SK-N-SH (cell line): ENCODE measurements around the gene WDR64. TPM values are rescaled to one million over a fixed set of nuclear protein-coding genes. Genes with fewer than 3 reads are reported as not detected.

Experiments used
- CTCF ChIA-PET: fragments of 300-600, 350-600 bp; formaldehyde crosslinking; extraction: SDS; loops from one replicate; lab custom pipeline; 2021; lab: Yijun Ruan, JAX
- POLR2A ChIA-PET: fragments of 350-600 bp; sonication (Branson Sonifier 250); formaldehyde crosslinking; extraction: SDS; loops from one replicate; lab custom pipeline; 2020; ENCODE audit warnings: antibody characterized with exemption, inconsistent platforms; lab: Yijun Ruan, JAX
- DNase-seq: peaks from one replicate; pipeline ENCODE4 v3.0.0; 2012
- H2AFZ ChIP-seq: fragments of 200-600 bp; sonication (generic); 2 replicates; pipeline ENCODE4 v1.8.1; 2016; ENCODE audit warnings: antibody characterized with exemption, mild to moderate bottlenecking, low read depth
- H3F3A ChIP-seq: fragments of 200-600 bp; sonication (generic); replicated peaks from 2 replicates; pipeline ENCODE3; 2016; ENCODE audit warnings: antibody characterized with exemption, mild to moderate bottlenecking; ENCODE audit not compliant: insufficient read depth
- H3K27ac ChIP-seq, 2 experiments: fragments of 200-500 bp in 1 of 2; fragments of 200-600 bp in 1 of 2; sonication (Bioruptor generic) in 1 of 2; sonication (generic), shearing (Covaris generic) in 1 of 2; 2 replicates each; pipeline versions ENCODE4 v1.5.1 to v1.6.1; 2014 to 2016; ENCODE audit warnings: low read depth in 2 of 2, inconsistent platforms in 1 of 2, low read length in 1 of 2, mild to moderate bottlenecking in 1 of 2, mixed read lengths in 1 of 2
- H3K27me3 ChIP-seq: fragments of 200-600 bp; sonication (generic), shearing (Covaris generic); 2 replicates; pipeline ENCODE4 v1.6.1; 2016; ENCODE audit warnings: mixed run types; ENCODE audit not compliant: insufficient read depth
- H3K36me3 ChIP-seq, 2 experiments: fragments of 200-500 bp in 1 of 2; fragments of 200-600 bp in 1 of 2; sonication (Bioruptor generic) in 1 of 2; sonication (generic) in 1 of 2; replicated peaks in 1 of 2; 2 replicates each; pipeline versions ENCODE3 to v1.5.1; 2014 to 2016; ENCODE audit warnings: low read length in 1 of 2, mild to moderate bottlenecking in 1 of 2; ENCODE audit not compliant: insufficient read depth in 2 of 2, control insufficient read depth in 1 of 2
- H3K4me1 ChIP-seq, 2 experiments: fragments of 200-500 bp in 1 of 2; fragments of 200-600 bp in 1 of 2; sonication (Bioruptor generic) in 1 of 2; sonication (generic), shearing (Covaris generic) in 1 of 2; 2 replicates each; pipeline versions ENCODE4 v1.5.1 to v1.6.1; 2014 to 2016; ENCODE audit warnings: low read depth in 1 of 2, low read length in 1 of 2, mixed run types in 1 of 2; ENCODE audit not compliant: insufficient read depth in 2 of 2, control insufficient read depth in 1 of 2
- H3K4me2 ChIP-seq: fragments of 200-600 bp; sonication (generic), shearing (Covaris generic); 2 replicates; pipeline ENCODE4 v1.6.1; 2017; ENCODE audit warnings: mixed run types
- H3K4me3 ChIP-seq, 2 experiments: fragments of 200-500 bp in 1 of 2; fragments of 200-600 bp in 1 of 2; sonication (Bioruptor generic) in 1 of 2; sonication (generic), shearing (Covaris generic) in 1 of 2; 2 replicates each; pipeline versions ENCODE4 v1.5.1 to v1.8.1; 2014 to 2016; ENCODE audit warnings: low read depth in 2 of 2, inconsistent platforms in 1 of 2, low read length in 1 of 2, mild to moderate bottlenecking in 1 of 2, mixed read lengths in 1 of 2, moderate library complexity in 1 of 2
- H3K79me2 ChIP-seq: fragments of 200-600 bp; sonication (generic); 2 replicates; pipeline ENCODE4 v1.8.1; 2017; ENCODE audit warnings: mild to moderate bottlenecking; ENCODE audit not compliant: insufficient read depth
- H3K9ac ChIP-seq: fragments of 200-600 bp; sonication (generic); 2 replicates; pipeline ENCODE4 v1.6.1; 2017; ENCODE audit warnings: mixed run types
- H3K9me2 ChIP-seq: fragments of 200-600 bp; sonication (generic); 2 replicates; pipeline ENCODE4 v1.6.1; 2017; ENCODE audit warnings: mixed run types
- H3K9me3 ChIP-seq: fragments of 200-600 bp; sonication (generic); 2 replicates; pipeline ENCODE4 v1.6.1; 2017; ENCODE audit warnings: mixed run types, mild to moderate bottlenecking, moderate library complexity
- H4K20me1 ChIP-seq: fragments of 200-600 bp; sonication (generic); 2 replicates; pipeline ENCODE4 v1.6.1; 2017; ENCODE audit warnings: mild to moderate bottlenecking, mixed run types; ENCODE audit not compliant: insufficient read depth
- EP300 ChIP-seq, 2 experiments: IDR thresholded peaks; 2 replicates each; pipeline versions ENCODE4 v1.4.0 to v1.6.1; 2012; ENCODE audit warnings: borderline replicate concordance in 1 of 2, low read depth in 1 of 2, low read length in 1 of 2
- EZH2phosphoT487 ChIP-seq: fragments of 200-600 bp; sonication (generic); IDR thresholded peaks from 2 replicates; pipeline ENCODE4 v1.6.1; 2017; ENCODE audit warnings: low read depth, mixed run types, mild to moderate bottlenecking, antibody characterized with exemption, moderate library complexity, borderline replicate concordance
- FOXM1 ChIP-seq: IDR thresholded peaks from 2 replicates; pipeline ENCODE4 v1.4.0; 2012; ENCODE audit warnings: low read depth, mild to moderate bottlenecking
- GABPA ChIP-seq: IDR thresholded peaks from 2 replicates; pipeline ENCODE4 v1.4.0; 2012; ENCODE audit warnings: low read depth, mild to moderate bottlenecking
- JUND ChIP-seq: IDR thresholded peaks from 2 replicates; pipeline ENCODE4 v1.4.0; 2012
- MEF2A ChIP-seq: IDR thresholded peaks from 2 replicates; pipeline ENCODE4 v1.4.0; 2012; ENCODE audit warnings: low read depth, borderline replicate concordance
- NFIC ChIP-seq: IDR thresholded peaks from 2 replicates; pipeline ENCODE4 v1.4.0; 2012; ENCODE audit warnings: borderline replicate concordance
- POLR2AphosphoS5 ChIP-seq: IDR thresholded peaks from 2 replicates; pipeline ENCODE4 v1.6.1; 2012; ENCODE audit warnings: low read depth, low read length
- RAD21 ChIP-seq: IDR thresholded peaks from 2 replicates; pipeline ENCODE4 v1.6.1; 2012; ENCODE audit warnings: mild to moderate bottlenecking, low read length
- RCOR1 ChIP-seq: fragments of 150-350 bp; IDR thresholded peaks from 2 replicates; pipeline ENCODE4 v1.6.1; 2017; ENCODE audit warnings: antibody characterized with exemption, low read length
- RXRA ChIP-seq: IDR thresholded peaks from 2 replicates; pipeline ENCODE4 v1.4.0; 2012; ENCODE audit warnings: low read depth, mild to moderate bottlenecking, borderline replicate concordance
- TCF12 ChIP-seq: IDR thresholded peaks from 2 replicates; pipeline ENCODE4 v1.4.0; 2012
- WGBS: methylation state at CpG from one replicate; pipeline ENCODE4 v1.1.6; 2017; ENCODE audit warnings: low lambda C conversion rate; 5-methylcytosine and 5-hydroxymethylcytosine counted together
- polyA plus RNA-seq, 3 experiments: library from polyadenylated mRNA; depleted of rRNA; stranded (reverse); fragments of >200 nt; gene quantifications; 2 replicates each; pipeline ENCODE4 v1.2.3, GENCODE V29; 2012
- TF ChIP-seq, protein P1 (sequence below): IDR thresholded peaks from 2 replicates; pipeline ENCODE4; 2012
- TF ChIP-seq, protein P2 (sequence below): IDR thresholded peaks from 2 replicates; pipeline ENCODE4 v1.6.1; 2012; ENCODE audit warnings: mild to moderate bottlenecking, low read depth, low read length, moderate library complexity
- TF ChIP-seq, protein P3 (sequence below): IDR thresholded peaks from 2 replicates; pipeline ENCODE4 v1.4.0; 2012; ENCODE audit warnings: low read depth, borderline replicate concordance

Gene WDR64
- polyA plus RNA-seq, 1 of the 3 experiments (the other 2 are of a cell fraction) = not detected

DNA sequence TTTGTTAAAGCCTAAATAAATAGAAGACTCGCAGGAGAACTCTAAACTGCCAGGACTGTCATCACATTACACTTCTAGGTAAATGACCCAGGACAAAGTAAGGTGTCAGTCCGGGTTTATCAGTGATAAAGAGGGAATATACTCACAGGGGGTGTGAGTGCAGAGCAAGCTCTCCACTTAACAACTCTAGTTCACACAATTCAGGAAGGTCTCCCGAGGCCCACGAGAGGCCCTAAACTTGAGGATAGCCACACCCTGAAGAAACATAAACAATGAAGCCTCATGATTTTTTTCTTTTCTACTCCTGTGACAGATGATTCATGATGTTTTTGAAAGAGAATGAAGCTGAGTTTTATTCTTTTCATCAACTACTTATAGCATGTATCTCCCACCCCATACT, 130.3 kb downstream of the WDR64 start:
- CTCF ChIA-PET = interaction anchor here (1.6 kb wide), 1 partner anchor 9 kb away, joined by 4 read pairs; no protein-coding TSS in a partner anchor
- no peak overlapping the region for H3K4me2 ChIP-seq
- POLR2A ChIA-PET = no interaction called here

More for the DNA sequence above, 130.3 kb downstream of the WDR64 start:
- H2AFZ ChIP-seq = no peak overlapping the region
- H3K9me2 ChIP-seq = no peaks in the 10 kb centered on the region
- H3K9ac ChIP-seq = no peak overlapping the region
- no peaks in the 10 kb centered on the region for H3K36me3 ChIP-seq
- no peak overlapping the region for H3K4me3 ChIP-seq
- no peak for DNase-seq
- no peaks in the 10 kb centered on the region for H3K9me3 ChIP-seq
- TF ChIP-seq TCF12 (no peak), MEF2A (no peak), EZH2phosphoT487 (no peak), NFIC (no peak), RXRA (no peak), EP300 (IDR thresholded peaks at IDR 0.05; ENCODE audit: borderline replicate concordance in 1 of 2, low read depth in 1 of 2, low read length in 1 of 2) (no peak), FOXM1 (no peak), POLR2AphosphoS5 (no peak), GABPA (no peak), RAD21 (no peak), RCOR1 (no peak), JUND (no peak)
- TF ChIP-seq, protein P1, sequence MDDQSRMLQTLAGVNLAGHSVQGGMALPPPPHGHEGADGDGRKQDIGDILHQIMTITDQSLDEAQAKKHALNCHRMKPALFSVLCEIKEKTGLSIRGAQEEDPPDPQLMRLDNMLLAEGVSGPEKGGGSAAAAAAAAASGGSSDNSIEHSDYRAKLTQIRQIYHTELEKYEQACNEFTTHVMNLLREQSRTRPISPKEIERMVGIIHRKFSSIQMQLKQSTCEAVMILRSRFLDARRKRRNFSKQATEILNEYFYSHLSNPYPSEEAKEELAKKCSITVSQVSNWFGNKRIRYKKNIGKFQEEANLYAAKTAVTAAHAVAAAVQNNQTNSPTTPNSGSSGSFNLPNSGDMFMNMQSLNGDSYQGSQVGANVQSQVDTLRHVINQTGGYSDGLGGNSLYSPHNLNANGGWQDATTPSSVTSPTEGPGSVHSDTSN = no peak
- TF ChIP-seq, protein P2, sequence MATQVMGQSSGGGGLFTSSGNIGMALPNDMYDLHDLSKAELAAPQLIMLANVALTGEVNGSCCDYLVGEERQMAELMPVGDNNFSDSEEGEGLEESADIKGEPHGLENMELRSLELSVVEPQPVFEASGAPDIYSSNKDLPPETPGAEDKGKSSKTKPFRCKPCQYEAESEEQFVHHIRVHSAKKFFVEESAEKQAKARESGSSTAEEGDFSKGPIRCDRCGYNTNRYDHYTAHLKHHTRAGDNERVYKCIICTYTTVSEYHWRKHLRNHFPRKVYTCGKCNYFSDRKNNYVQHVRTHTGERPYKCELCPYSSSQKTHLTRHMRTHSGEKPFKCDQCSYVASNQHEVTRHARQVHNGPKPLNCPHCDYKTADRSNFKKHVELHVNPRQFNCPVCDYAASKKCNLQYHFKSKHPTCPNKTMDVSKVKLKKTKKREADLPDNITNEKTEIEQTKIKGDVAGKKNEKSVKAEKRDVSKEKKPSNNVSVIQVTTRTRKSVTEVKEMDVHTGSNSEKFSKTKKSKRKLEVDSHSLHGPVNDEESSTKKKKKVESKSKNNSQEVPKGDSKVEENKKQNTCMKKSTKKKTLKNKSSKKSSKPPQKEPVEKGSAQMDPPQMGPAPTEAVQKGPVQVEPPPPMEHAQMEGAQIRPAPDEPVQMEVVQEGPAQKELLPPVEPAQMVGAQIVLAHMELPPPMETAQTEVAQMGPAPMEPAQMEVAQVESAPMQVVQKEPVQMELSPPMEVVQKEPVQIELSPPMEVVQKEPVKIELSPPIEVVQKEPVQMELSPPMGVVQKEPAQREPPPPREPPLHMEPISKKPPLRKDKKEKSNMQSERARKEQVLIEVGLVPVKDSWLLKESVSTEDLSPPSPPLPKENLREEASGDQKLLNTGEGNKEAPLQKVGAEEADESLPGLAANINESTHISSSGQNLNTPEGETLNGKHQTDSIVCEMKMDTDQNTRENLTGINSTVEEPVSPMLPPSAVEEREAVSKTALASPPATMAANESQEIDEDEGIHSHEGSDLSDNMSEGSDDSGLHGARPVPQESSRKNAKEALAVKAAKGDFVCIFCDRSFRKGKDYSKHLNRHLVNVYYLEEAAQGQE = no peak
- TF ChIP-seq, protein P3, sequence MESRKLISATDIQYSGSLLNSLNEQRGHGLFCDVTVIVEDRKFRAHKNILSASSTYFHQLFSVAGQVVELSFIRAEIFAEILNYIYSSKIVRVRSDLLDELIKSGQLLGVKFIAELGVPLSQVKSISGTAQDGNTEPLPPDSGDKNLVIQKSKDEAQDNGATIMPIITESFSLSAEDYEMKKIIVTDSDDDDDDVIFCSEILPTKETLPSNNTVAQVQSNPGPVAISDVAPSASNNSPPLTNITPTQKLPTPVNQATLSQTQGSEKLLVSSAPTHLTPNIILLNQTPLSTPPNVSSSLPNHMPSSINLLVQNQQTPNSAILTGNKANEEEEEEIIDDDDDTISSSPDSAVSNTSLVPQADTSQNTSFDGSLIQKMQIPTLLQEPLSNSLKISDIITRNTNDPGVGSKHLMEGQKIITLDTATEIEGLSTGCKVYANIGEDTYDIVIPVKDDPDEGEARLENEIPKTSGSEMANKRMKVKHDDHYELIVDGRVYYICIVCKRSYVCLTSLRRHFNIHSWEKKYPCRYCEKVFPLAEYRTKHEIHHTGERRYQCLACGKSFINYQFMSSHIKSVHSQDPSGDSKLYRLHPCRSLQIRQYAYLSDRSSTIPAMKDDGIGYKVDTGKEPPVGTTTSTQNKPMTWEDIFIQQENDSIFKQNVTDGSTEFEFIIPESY = no peak
- H4K20me1 ChIP-seq = no peaks in the 10 kb centered on the region
- no peaks in the 10 kb centered on the region for H3K4me1 ChIP-seq
- H3K79me2 ChIP-seq = no peaks in the 10 kb centered on the region
- WGBS = 53% methylated on average over 4 of the region's 4 CpGs
- no peak overlapping the region for H3K27ac ChIP-seq
- H3K27me3 ChIP-seq = no peaks in the 10 kb centered on the region
- no peaks in the 10 kb centered on the region for H3F3A ChIP-seq
